GM10248 (cell line): ENCODE results near the gene LRTM2.

Source experiments
- CTCF ChIA-PET: fragments of 300-600 bp; sonication (Branson Sonifier 250); formaldehyde crosslinking; extraction: SDS; loops from one replicate; lab custom pipeline; 2021; ENCODE audit warnings: antibody characterized with exemption; lab: Yijun Ruan, JAX
- POLR2A ChIA-PET: fragments of 350-650 bp; sonication (Branson Sonifier 250); formaldehyde crosslinking; extraction: SDS; loops from one replicate; lab custom pipeline; 2020; ENCODE audit warnings: antibody characterized with exemption; lab: Yijun Ruan, JAX
- DNase-seq: peaks from one replicate; pipeline ENCODE4 v3.0.0; 2012; ENCODE audit errors: extremely low spot score
- TF ChIP-seq, protein P1 (sequence below): IDR thresholded peaks from 2 replicates; pipeline ENCODE4 v1.5.1; 2012; ENCODE audit warnings: mild to moderate bottlenecking, low read depth; ENCODE audit errors: extremely low read depth, missing control alignments, control extremely low read depth

The LRTM2 gene

DNA sequence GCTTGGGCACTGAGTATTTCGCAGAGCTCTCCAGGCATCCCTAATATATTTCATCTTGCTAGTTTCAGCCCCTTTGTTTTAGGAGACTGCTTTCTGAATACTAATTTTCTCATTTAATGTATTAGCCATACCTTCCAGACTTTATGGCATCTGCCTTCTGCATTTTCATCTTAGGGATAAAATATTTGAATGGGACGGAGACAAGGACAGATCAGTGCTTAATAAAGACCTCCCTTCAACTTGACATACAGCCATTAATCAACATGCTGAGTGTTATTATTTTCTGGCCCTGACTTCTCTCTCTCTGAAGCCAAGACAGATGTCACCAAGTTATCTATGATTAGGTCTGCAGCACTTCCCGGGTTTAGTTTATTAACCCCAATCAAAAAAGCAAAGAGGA, 55.7 kb downstream of the LRTM2 start:
- POLR2A ChIA-PET, result no interaction called here
- CTCF ChIA-PET, result interaction anchor here (2.2 kb wide), 1 partner anchor 11 kb away, joined by 7 read pairs; no protein-coding TSS in a partner anchor
- no peak for DNase-seq
- TF ChIP-seq, protein P1, sequence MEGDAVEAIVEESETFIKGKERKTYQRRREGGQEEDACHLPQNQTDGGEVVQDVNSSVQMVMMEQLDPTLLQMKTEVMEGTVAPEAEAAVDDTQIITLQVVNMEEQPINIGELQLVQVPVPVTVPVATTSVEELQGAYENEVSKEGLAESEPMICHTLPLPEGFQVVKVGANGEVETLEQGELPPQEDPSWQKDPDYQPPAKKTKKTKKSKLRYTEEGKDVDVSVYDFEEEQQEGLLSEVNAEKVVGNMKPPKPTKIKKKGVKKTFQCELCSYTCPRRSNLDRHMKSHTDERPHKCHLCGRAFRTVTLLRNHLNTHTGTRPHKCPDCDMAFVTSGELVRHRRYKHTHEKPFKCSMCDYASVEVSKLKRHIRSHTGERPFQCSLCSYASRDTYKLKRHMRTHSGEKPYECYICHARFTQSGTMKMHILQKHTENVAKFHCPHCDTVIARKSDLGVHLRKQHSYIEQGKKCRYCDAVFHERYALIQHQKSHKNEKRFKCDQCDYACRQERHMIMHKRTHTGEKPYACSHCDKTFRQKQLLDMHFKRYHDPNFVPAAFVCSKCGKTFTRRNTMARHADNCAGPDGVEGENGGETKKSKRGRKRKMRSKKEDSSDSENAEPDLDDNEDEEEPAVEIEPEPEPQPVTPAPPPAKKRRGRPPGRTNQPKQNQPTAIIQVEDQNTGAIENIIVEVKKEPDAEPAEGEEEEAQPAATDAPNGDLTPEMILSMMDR, result no peak

- CTCF ChIA-PET, result no interaction called here
Observed at GRCh38 chr12:1877169-1877878, 57.0 kb downstream of the LRTM2 start.

DNA sequence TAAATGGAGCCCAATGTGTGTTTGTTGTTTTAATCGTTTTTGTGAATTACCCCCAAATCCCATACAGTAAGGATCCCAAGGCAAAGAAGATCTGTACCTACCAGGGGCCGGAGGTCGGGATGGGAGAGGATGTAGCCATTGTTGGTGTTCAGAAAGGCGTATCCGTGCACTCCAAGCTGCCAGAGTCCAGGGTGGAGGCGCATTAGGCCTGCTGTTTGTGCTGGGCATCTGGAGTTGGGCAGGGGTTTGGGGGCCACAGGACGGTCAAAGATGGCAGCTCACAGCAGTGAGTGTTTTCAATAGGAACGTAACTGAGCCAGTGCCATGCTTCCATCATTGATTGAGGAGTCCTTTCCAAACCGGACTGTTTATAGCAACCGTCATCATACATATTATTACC, 57.8 kb downstream of the LRTM2 start:
- DNase-seq, result no peak
- ChIA-PET CTCF (no interaction called here), POLR2A (no interaction called here)
- TF ChIP-seq, protein P1, result no peak

More at GRCh38 chr12:1877169-1877878, 57.0 kb downstream of the LRTM2 start:
- TF ChIP-seq, protein P1, result no peak
- POLR2A ChIA-PET, result no interaction called here
- no peak for DNase-seq

GRCh38 chr12:1878695-1879094, 58.3 kb downstream of the LRTM2 start:
- TF ChIP-seq, protein P1, result no peak
- no peak for DNase-seq
- CTCF ChIA-PET, result interaction anchor here (1.2 kb wide), 1 partner anchor 61 kb away, joined by 3 read pairs; no protein-coding TSS in a partner anchor
- POLR2A ChIA-PET, result no interaction called here

DNA sequence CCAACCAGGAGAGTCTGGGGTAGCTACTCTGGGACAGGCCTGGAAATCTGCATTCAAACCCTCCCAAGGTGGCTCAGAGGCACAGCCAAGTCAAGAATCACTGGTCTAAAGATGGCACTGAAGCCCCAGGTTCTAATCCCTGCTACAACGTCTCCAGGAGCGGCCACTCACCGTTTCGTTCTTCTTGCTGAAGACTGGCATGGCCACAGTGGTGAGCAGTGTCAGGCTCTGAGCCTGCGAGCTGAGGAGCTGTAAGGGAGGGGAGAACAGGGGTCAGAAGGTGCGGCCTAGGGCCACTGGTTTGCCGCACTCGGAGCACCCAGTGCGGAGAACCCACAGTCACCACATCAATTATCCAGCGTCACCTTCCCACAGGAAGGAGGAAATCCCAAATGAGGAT, 59.3 kb downstream of the LRTM2 start:
- DNase-seq, result no peak
- ChIA-PET POLR2A (no interaction called here), CTCF (interaction anchor here (1.2 kb wide), 1 partner anchor 60 kb away, joined by 3 read pairs; no protein-coding TSS in a partner anchor)
- TF ChIP-seq, protein P1, result no peak

GRCh38 chr12:1880153-1880845, 59.9 kb downstream of the LRTM2 start:
- POLR2A ChIA-PET, result no interaction called here
- TF ChIP-seq, protein P1, result no peak
- CTCF ChIA-PET, result interaction anchor here (1.2 kb wide), 1 partner anchor 59 kb away, joined by 3 read pairs; no protein-coding TSS in a partner anchor
- no peak for DNase-seq
